Globus pallidus (tissue), 1 donor: ENCODE results near the gene TM9SF2.

Experiments used
- DNase-seq: peaks from one replicate; pipeline ENCODE4 v3.0.0-alpha.2; 2015; ENCODE audit warnings: low spot score

Gene TM9SF2

GRCh38 chr13:99496184-99497142, 4.8 kb upstream of the TM9SF2 start:
- peak; percentile 65 for DNase-seq

- peak; percentile 92 for DNase-seq
Observed at GRCh38 chr13:99498171-99499161, 2.8 kb upstream of the TM9SF2 start.

GRCh38 chr13:99500839-99501183, 461 bp upstream of the TM9SF2 start:
- DNase-seq, result no peak

- peak; percentile 18 for DNase-seq
Observed at GRCh38 chr13:99501848-99502301, 603 bp downstream of the TM9SF2 start.

GRCh38 chr13:99505814-99506269, 4.6 kb downstream of the TM9SF2 start:
- no peak for DNase-seq

GRCh38 chr13:99506634-99507033, 5.4 kb downstream of the TM9SF2 start:
- no peak for DNase-seq

GRCh38 chr13:99507054-99507453, 5.8 kb downstream of the TM9SF2 start:
- DNase-seq, result no peak

- no peak for DNase-seq
Observed at GRCh38 chr13:99507551-99507950, 6.3 kb downstream of the TM9SF2 start.

- no peak for DNase-seq
Observed at GRCh38 chr13:99507986-99508385, 6.7 kb downstream of the TM9SF2 start.

- no peak for DNase-seq
Observed at GRCh38 chr13:99509479-99509878, 8.2 kb downstream of the TM9SF2 start.

- no peak for DNase-seq
Observed at GRCh38 chr13:99514801-99515200, 13.5 kb downstream of the TM9SF2 start.

- DNase-seq, result no peak
Observed at GRCh38 chr13:99516153-99516929, 15.1 kb downstream of the TM9SF2 start.

- DNase-seq, result no peak
Observed at GRCh38 chr13:99517577-99517976, 16.3 kb downstream of the TM9SF2 start.

- DNase-seq, result no peak
Observed at GRCh38 chr13:99517984-99518383, 16.7 kb downstream of the TM9SF2 start.

- no peak for DNase-seq
Observed at GRCh38 chr13:99522298-99522697, 21.0 kb downstream of the TM9SF2 start.

GRCh38 chr13:99523838-99524237, 22.6 kb downstream of the TM9SF2 start:
- no peak for DNase-seq

- no peak for DNase-seq
Observed at GRCh38 chr13:99525967-99526366, 24.7 kb downstream of the TM9SF2 start.

- no peak for DNase-seq
Observed at GRCh38 chr13:99526549-99526948, 25.3 kb downstream of the TM9SF2 start.

GRCh38 chr13:99527301-99527700, 26.0 kb downstream of the TM9SF2 start:
- DNase-seq, result no peak

GRCh38 chr13:99528547-99528946, 27.3 kb downstream of the TM9SF2 start:
- DNase-seq, result no peak

GRCh38 chr13:99536023-99536422, 34.8 kb downstream of the TM9SF2 start:
- no peak for DNase-seq

- no peak for DNase-seq
Observed at GRCh38 chr13:99540530-99540929, 39.3 kb downstream of the TM9SF2 start.
